HEK293T (cell line): ENCODE results near the gene LGALS3BP.

ENCODE experiments used
- ARNT ChIP-seq: fragments of 450-650 bp; IDR thresholded peaks from 2 replicates; pipeline ENCODE4 v1.6.1; 2017; ENCODE audit warnings: mild to moderate bottlenecking
- BHLHE40 ChIP-seq: fragments of 450-650 bp; IDR thresholded peaks from 2 replicates; pipeline ENCODE4 v1.6.1; 2016; ENCODE audit warnings: mild to moderate bottlenecking, moderate library complexity, borderline replicate concordance
- ELF4 ChIP-seq: fragments of 450-650 bp; IDR thresholded peaks from 2 replicates; pipeline ENCODE4 v1.6.1; 2017; ENCODE audit warnings: antibody characterized with exemption
- FOXA1 ChIP-seq: fragments of 450-650 bp; IDR thresholded peaks from 2 replicates; pipeline ENCODE4 v1.6.1; 2016; ENCODE audit warnings: mild to moderate bottlenecking
- FOXK2 ChIP-seq: fragments of 450-650 bp; IDR thresholded peaks from 2 replicates; pipeline ENCODE4 v1.6.1; 2016; ENCODE audit warnings: mild to moderate bottlenecking
- FOXM1 ChIP-seq: fragments of 450-650 bp; IDR thresholded peaks from 2 replicates; pipeline ENCODE4 v1.6.1; 2017; ENCODE audit warnings: mild to moderate bottlenecking, borderline replicate concordance
- HDGF ChIP-seq: fragments of 450-650 bp; IDR thresholded peaks from 2 replicates; pipeline ENCODE4 v1.6.1; 2017; ENCODE audit warnings: antibody characterized with exemption, borderline replicate concordance
- LEF1 ChIP-seq: fragments of 450-650 bp; IDR thresholded peaks from 2 replicates; pipeline ENCODE4 v1.6.1; 2017; ENCODE audit warnings: mild to moderate bottlenecking, borderline replicate concordance
- NFRKB ChIP-seq: fragments of 450-650 bp; IDR thresholded peaks from 2 replicates; pipeline ENCODE4 v1.6.1; 2016; ENCODE audit warnings: mild to moderate bottlenecking, moderate library complexity
- SP1 ChIP-seq: fragments of 450-650 bp; IDR thresholded peaks from 2 replicates; pipeline ENCODE4 v1.6.1; 2017
- SUZ12 ChIP-seq: fragments of 450-650 bp; IDR thresholded peaks from 2 replicates; pipeline ENCODE4 v1.6.1; 2016; ENCODE audit warnings: mild to moderate bottlenecking
- ZNF384 ChIP-seq: fragments of 450-650 bp; IDR thresholded peaks from 2 replicates; pipeline ENCODE4 v1.6.1; 2016

GRCh38 chr17:79026376-79027273 lies 46.9 kb upstream of the LGALS3BP start:
- TF ChIP-seq FOXK2 = no peak
- no peak for TF ChIP-seq ARNT
- no peak for TF ChIP-seq SP1
- TF ChIP-seq ELF4 = no peak
- no peak for TF ChIP-seq LEF1
- TF ChIP-seq BHLHE40 = no peak
- no peak for TF ChIP-seq ZNF384
- no peak for TF ChIP-seq NFRKB
- TF ChIP-seq SUZ12 = no peak
- TF ChIP-seq FOXM1 = no peak
- TF ChIP-seq FOXA1 = no peak
- no peak for TF ChIP-seq HDGF
